ES-I3 (cell line): ENCODE results near the gene TANGO6.
"Not testable (repeated sequence)": the region's sequence is repeated elsewhere in the genome, so short reads cannot be mapped to it uniquely, and the experiment has no call there.

Experiments
- H3K36me3 ChIP-seq: 2 replicates; pipeline ENCODE4 v1.6.1; 2013; ENCODE audit warnings: mild to moderate bottlenecking, low read length, control low read depth, moderate library complexity; ENCODE audit not compliant: insufficient read depth
- H3K4me1 ChIP-seq: 2 replicates; pipeline ENCODE4 v1.6.1; 2013; ENCODE audit warnings: mild to moderate bottlenecking, control low read depth, low read length; ENCODE audit not compliant: insufficient read depth
- H3K9ac ChIP-seq: 2 replicates; pipeline ENCODE4 v1.6.1; 2013; ENCODE audit warnings: low read depth, mild to moderate bottlenecking, low read length, moderate library complexity
- H3K9me3 ChIP-seq: 2 replicates; pipeline ENCODE4 v1.6.1; 2013; ENCODE audit warnings: mild to moderate bottlenecking, low read length, moderate library complexity; ENCODE audit not compliant: control insufficient read depth, insufficient read depth

The TANGO6 gene

GRCh38 chr16:69124961-69125360 lies 281.6 kb downstream of the TANGO6 start:
- H3K9ac ChIP-seq, H3K4me1 ChIP-seq, H3K9me3 ChIP-seq: not testable (repeated sequence)
- peaks cover 13% of the 10 kb centered on the region; the same call in 1 of the 2 replicates for H3K36me3 ChIP-seq

DNA sequence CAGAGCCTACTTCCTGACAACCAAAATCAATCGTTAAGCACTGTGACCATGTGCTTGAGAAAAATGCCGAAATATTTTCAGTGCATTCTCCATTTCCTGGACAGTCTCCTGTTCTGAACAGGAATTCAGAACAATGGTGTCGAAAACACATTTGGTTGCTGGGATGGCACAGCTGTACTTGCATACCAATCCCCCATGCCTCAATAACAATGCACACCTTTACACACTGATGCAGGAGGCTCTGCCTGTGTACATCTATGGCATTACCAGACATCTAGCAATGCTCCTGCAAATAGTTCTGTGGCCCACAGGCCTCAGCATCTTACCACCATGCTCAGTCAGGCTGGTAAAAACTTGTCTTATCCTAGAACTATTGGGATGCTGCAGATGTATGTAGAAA lies 282.9 kb downstream of the TANGO6 start:
- H3K36me3 ChIP-seq: peaks cover 6% of the 10 kb centered on the region; the same call in 1 of the 2 replicates
- no peak overlapping the region for H3K9ac ChIP-seq
- no peaks in the 10 kb centered on the region; the same call in 1 of the 2 replicates for H3K4me1 ChIP-seq
- no peaks in the 10 kb centered on the region for H3K9me3 ChIP-seq

GRCh38 chr16:69126801-69127200 lies 283.5 kb downstream of the TANGO6 start:
- H3K36me3 ChIP-seq, H3K9ac ChIP-seq, H3K4me1 ChIP-seq, H3K9me3 ChIP-seq: not testable (repeated sequence)

GRCh38 chr16:69127966-69128510 lies 284.7 kb downstream of the TANGO6 start:
- H3K9ac ChIP-seq: no peak overlapping the region
- H3K36me3 ChIP-seq: peaks cover 6% of the 10 kb centered on the region; the same call in 1 of the 2 replicates
- H3K4me1 ChIP-seq: no peaks in the 10 kb centered on the region; the same call in 1 of the 2 replicates
- H3K9me3 ChIP-seq: no peaks in the 10 kb centered on the region; the same call in 1 of the 2 replicates

DNA sequence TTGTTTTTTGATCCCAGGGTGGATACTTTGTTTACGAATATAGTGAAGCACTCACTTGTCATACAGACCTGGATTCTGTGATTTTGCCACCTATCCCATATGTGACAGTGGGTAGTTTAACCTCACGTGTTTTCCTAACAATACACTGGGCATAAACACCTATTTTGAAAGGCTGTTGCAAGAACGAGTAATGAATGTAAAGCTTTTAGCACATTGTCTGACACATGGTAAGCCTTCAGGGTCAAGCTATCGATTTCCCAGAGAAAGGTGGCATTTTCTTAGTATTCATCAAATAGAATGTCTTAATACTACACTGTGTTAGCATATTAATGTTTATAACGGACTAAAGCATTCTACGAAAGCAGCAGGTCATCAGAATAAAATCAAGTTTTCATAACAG lies 287.1 kb downstream of the TANGO6 start:
- Histone ChIP-seq H3K9me3 (no peaks in the 10 kb centered on the region; the same call in 1 of the 2 replicates), H3K4me1 (peaks cover 9% of the 10 kb centered on the region; the same call in 1 of the 2 replicates), H3K9ac (0 out of 2 replicates have a peak overlapping the region, but pooled peaks have one; percentile 100), H3K36me3 (peaks cover 6% of the 10 kb centered on the region; the same call in 1 of the 2 replicates)

- H3K4me1 ChIP-seq: peaks cover 9% of the 10 kb centered on the region; the same call in 1 of the 2 replicates
- no peaks in the 10 kb centered on the region; the same call in 1 of the 2 replicates for H3K9me3 ChIP-seq
Observed at GRCh38 chr16:69131167-69131838, 288.0 kb downstream of the TANGO6 start.

GRCh38 chr16:69131839-69132423 lies 288.6 kb downstream of the TANGO6 start:
- Histone ChIP-seq H3K36me3 (peaks cover 10% of the 10 kb centered on the region), H3K4me1 (peaks cover 9% of the 10 kb centered on the region; the same call in 1 of the 2 replicates), H3K9ac (peak overlapping the region; percentile 100), H3K9me3 (no peaks in the 10 kb centered on the region; the same call in 1 of the 2 replicates)

More at GRCh38 chr16:69131167-69131838, 288.0 kb downstream of the TANGO6 start:
- Histone ChIP-seq H3K9ac (peak overlapping the region; percentile 100), H3K36me3 (peaks cover 6% of the 10 kb centered on the region)

DNA sequence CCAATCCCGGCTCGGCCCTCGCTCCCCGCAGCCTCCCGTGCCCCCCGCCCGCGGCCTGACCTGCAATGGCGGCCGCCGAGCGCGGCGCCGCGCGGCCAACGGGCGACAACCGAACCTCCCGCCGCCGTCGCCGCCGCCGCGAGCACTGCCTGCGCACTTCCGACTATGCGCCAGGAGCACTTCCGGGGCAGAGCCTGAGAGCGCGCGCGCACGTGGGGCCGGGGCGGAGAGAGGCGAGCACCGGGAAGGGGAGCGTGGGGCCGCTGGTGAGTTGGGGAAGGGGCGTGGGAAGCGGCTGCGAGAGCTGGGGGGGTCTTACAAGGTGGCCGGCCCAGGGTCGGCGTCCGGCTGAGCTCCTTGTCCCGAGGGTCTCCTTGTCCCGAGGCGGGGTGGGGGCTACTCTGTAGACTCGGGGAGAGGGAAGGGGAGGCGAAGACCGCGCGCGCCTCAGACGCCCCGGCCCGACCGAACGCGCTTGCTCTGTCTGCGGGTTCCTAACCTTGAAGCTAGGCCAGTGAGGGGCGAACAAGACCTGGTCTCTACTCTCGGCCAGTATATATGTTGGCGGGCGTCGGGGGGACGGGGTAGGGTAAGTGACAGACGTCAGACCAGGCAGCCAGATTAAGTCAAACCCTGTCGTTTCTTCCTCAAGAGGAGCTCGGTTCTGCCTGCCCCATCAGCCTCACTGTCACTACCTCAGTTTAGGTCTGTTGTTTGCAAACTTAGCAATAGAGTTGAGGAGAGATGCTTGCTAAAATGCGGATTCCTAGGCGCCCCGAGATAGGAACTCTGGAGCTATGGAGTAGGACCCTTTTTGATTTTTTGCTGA lies 289.3 kb downstream of the TANGO6 start, which contains the start of the genes CHTF8 and UTP4:
Gene CHTF8, minus strand, starts transcription at position 165 of the 829 bp plus-strand sequence. CDS start 11,130 bp downstream, outside the sequence.
Gene UTP4, plus strand, starts transcription at position 226 of the 829 bp plus-strand sequence. CDS start 811 bp downstream, outside the sequence.
- H3K4me1 ChIP-seq: peaks cover 9% of the 10 kb centered on the region; the same call in 1 of the 2 replicates
- H3K9me3 ChIP-seq: no peaks in the 10 kb centered on the region; the same call in 1 of the 2 replicates
- H3K9ac ChIP-seq: peak within 1 kb of the TSS; percentile 100
- H3K36me3 ChIP-seq: peaks cover 14% of the 10 kb centered on the region

- Histone ChIP-seq H3K4me1 (peaks cover 9% of the 10 kb centered on the region; the same call in 1 of the 2 replicates), H3K9me3 (no peaks in the 10 kb centered on the region; the same call in 1 of the 2 replicates), H3K36me3 (peaks cover 19% of the 10 kb centered on the region), H3K9ac (peak overlapping the region; percentile 87)
Observed at GRCh38 chr16:69133373-69133954, 290.1 kb downstream of the TANGO6 start.
